ENCODE results near the gene CCSER1.

DNA sequence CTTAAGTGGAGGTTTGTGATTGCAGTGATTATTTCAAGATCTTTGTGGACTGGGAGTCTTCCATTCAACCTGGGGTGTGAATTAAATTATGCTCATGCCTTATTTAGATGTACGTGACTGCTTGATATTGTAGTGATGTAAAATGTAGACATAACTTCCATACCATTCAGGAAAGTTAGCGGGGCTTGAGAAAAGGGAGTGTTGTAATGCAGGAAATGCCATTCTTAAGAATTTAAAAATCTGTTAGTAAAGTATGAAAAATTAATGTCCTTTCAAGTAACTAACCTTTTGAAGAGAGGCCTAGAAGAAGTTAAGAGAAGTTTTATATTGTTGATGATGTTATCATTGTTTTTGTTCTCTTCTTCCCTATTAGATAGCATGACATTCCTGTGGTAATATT is 318.2 kb downstream of the CCSER1 start:
- TF ChIP-seq, protein P1, sequence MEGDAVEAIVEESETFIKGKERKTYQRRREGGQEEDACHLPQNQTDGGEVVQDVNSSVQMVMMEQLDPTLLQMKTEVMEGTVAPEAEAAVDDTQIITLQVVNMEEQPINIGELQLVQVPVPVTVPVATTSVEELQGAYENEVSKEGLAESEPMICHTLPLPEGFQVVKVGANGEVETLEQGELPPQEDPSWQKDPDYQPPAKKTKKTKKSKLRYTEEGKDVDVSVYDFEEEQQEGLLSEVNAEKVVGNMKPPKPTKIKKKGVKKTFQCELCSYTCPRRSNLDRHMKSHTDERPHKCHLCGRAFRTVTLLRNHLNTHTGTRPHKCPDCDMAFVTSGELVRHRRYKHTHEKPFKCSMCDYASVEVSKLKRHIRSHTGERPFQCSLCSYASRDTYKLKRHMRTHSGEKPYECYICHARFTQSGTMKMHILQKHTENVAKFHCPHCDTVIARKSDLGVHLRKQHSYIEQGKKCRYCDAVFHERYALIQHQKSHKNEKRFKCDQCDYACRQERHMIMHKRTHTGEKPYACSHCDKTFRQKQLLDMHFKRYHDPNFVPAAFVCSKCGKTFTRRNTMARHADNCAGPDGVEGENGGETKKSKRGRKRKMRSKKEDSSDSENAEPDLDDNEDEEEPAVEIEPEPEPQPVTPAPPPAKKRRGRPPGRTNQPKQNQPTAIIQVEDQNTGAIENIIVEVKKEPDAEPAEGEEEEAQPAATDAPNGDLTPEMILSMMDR (IDR thresholded peaks at IDR 0.05; ENCODE audit: poor library complexity), result no peak
- TF ChIP-seq EZH2 (IDR thresholded peaks at IDR 0.05; ENCODE audit: borderline replicate concordance) (no peak), EZH2phosphoT487 (IDR thresholded peaks at IDR 0.05; ENCODE audit: low read depth, severe bottlenecking, unreplicated experiment) (no peak)

Data from hepatocyte (in vitro differentiated cells).